Measurements from ENCODE around the gene SIDT1.

Gene SIDT1

GRCh38 chr3:113556946-113557335 is 24.6 kb downstream of the SIDT1 start:
- H3K27me3 ChIP-seq (ENCODE audit: low read depth, low read length): peaks cover 9% of the 10 kb centered on the region; the same call in 1 of the 2 replicates
- no peaks in the 10 kb centered on the region for H3K9me3 ChIP-seq (ENCODE audit: insufficient read depth, low read length)
- no peak overlapping the region for H2AFZ ChIP-seq (ENCODE audit: low read depth, low read length)
- TF ChIP-seq CTCF (IDR thresholded peaks at IDR 0.05; ENCODE audit: low read depth, low read length): no peak
- no peak for TF ChIP-seq EZH2phosphoT487 (IDR thresholded peaks at IDR 0.05; ENCODE audit: low read depth)
- H3K9ac ChIP-seq (ENCODE audit: low read length): no peak overlapping the region
- no peaks in the 10 kb centered on the region for H4K20me1 ChIP-seq (ENCODE audit: insufficient read depth, low read length)
- H3K79me2 ChIP-seq (ENCODE audit: low read length): no peaks in the 10 kb centered on the region
- no peaks in the 10 kb centered on the region for H3K4me1 ChIP-seq (ENCODE audit: low read length)
- no peaks in the 10 kb centered on the region for H3K36me3 ChIP-seq (replicated peaks; ENCODE audit: low read depth, low read length)
- H3K27ac ChIP-seq (ENCODE audit: low read length): no peak overlapping the region
- no peak overlapping the region for H3K4me3 ChIP-seq (ENCODE audit: low read length)
- H3K4me2 ChIP-seq (ENCODE audit: low read length): no peak overlapping the region

- TF ChIP-seq CTCF (IDR thresholded peaks at IDR 0.05; ENCODE audit: low read depth, low read length) (no peak), EZH2phosphoT487 (IDR thresholded peaks at IDR 0.05; ENCODE audit: low read depth) (no peak)
- H4K20me1 ChIP-seq (ENCODE audit: insufficient read depth, low read length): no peaks in the 10 kb centered on the region
- H3K4me3 ChIP-seq (ENCODE audit: low read length): no peak overlapping the region
- H3K9ac ChIP-seq (ENCODE audit: low read length): no peak overlapping the region
- H3K36me3 ChIP-seq (replicated peaks; ENCODE audit: low read depth, low read length): no peaks in the 10 kb centered on the region
- H3K79me2 ChIP-seq (ENCODE audit: low read length): no peaks in the 10 kb centered on the region
- no peak overlapping the region for H3K4me2 ChIP-seq (ENCODE audit: low read length)
- no peak overlapping the region for H2AFZ ChIP-seq (ENCODE audit: low read depth, low read length)
- H3K27ac ChIP-seq (ENCODE audit: low read length): no peak overlapping the region
- H3K27me3 ChIP-seq (ENCODE audit: low read depth, low read length): peaks cover 13% of the 10 kb centered on the region
- H3K9me3 ChIP-seq (ENCODE audit: insufficient read depth, low read length): no peaks in the 10 kb centered on the region
- H3K4me1 ChIP-seq (ENCODE audit: low read length): no peaks in the 10 kb centered on the region
Measured at GRCh38 chr3:113557374-113557773, 25.0 kb downstream of the SIDT1 start.

- H3K4me1 ChIP-seq (ENCODE audit: low read length): no peaks in the 10 kb centered on the region
- no peak overlapping the region for H2AFZ ChIP-seq (ENCODE audit: low read depth, low read length)
- no peaks in the 10 kb centered on the region for H4K20me1 ChIP-seq (ENCODE audit: insufficient read depth, low read length)
- no peak overlapping the region for H3K4me3 ChIP-seq (ENCODE audit: low read length)
- H3K9ac ChIP-seq (ENCODE audit: low read length): no peak overlapping the region
- no peaks in the 10 kb centered on the region for H3K36me3 ChIP-seq (replicated peaks; ENCODE audit: low read depth, low read length)
- peaks cover 23% of the 10 kb centered on the region for H3K27me3 ChIP-seq (ENCODE audit: low read depth, low read length)
- no peaks in the 10 kb centered on the region for H3K79me2 ChIP-seq (ENCODE audit: low read length)
- no peaks in the 10 kb centered on the region for H3K9me3 ChIP-seq (ENCODE audit: insufficient read depth, low read length)
- H3K4me2 ChIP-seq (ENCODE audit: low read length): no peak overlapping the region
- H3K27ac ChIP-seq (ENCODE audit: low read length): no peak overlapping the region
- TF ChIP-seq CTCF (IDR thresholded peaks at IDR 0.05; ENCODE audit: low read depth, low read length): no peak
- TF ChIP-seq EZH2phosphoT487 (IDR thresholded peaks at IDR 0.05; ENCODE audit: low read depth): no peak
Measured at GRCh38 chr3:113559009-113559408, 26.7 kb downstream of the SIDT1 start.

- Histone ChIP-seq H3K36me3 (replicated peaks; ENCODE audit: low read depth, low read length) (no peaks in the 10 kb centered on the region), H2AFZ (ENCODE audit: low read depth, low read length) (no peak overlapping the region), H3K4me3 (ENCODE audit: low read length) (no peak overlapping the region), H3K27me3 (ENCODE audit: low read depth, low read length) (peaks cover 28% of the 10 kb centered on the region), H3K9ac (ENCODE audit: low read length) (no peak overlapping the region), H3K9me3 (ENCODE audit: insufficient read depth, low read length) (no peaks in the 10 kb centered on the region), H4K20me1 (ENCODE audit: insufficient read depth, low read length) (no peaks in the 10 kb centered on the region), H3K27ac (ENCODE audit: low read length) (no peak overlapping the region), H3K4me1 (ENCODE audit: low read length) (no peaks in the 10 kb centered on the region), H3K4me2 (ENCODE audit: low read length) (no peak overlapping the region), H3K79me2 (ENCODE audit: low read length) (no peaks in the 10 kb centered on the region)
- no peak for TF ChIP-seq EZH2phosphoT487 (IDR thresholded peaks at IDR 0.05; ENCODE audit: low read depth)
- TF ChIP-seq CTCF (IDR thresholded peaks at IDR 0.05; ENCODE audit: low read depth, low read length): no peak
Measured at GRCh38 chr3:113560271-113560670, 27.9 kb downstream of the SIDT1 start.
